CD8-positive, alpha-beta memory T cell (primary cell): ENCODE results near the gene GRIP1. TPM values are rescaled to one million over a fixed set of nuclear protein-coding genes. Genes with fewer than 3 reads are reported as not detected.
"Not testable (repeated sequence)": the region's sequence is repeated elsewhere in the genome, so short reads cannot be mapped to it uniquely, and the experiment has no call there.

Experiments
- CTCF ChIA-PET: fragments of 350-600 bp; sonication (Branson Sonifier 250); formaldehyde crosslinking; loops from one replicate; lab custom pipeline; 2021; ENCODE audit warnings: antibody characterized with exemption; lab: Charles Lee
- POLR2A ChIA-PET: fragments of 350-600 bp; sonication (Branson Sonifier 250); formaldehyde crosslinking; loops from one replicate; lab custom pipeline; 2021; ENCODE audit warnings: antibody characterized with exemption; lab: Charles Lee
- DNase-seq, 5 donors: peaks; one replicate each; pipeline versions ENCODE4 v3.0.0 to v3.0.0-alpha.2; 2020 to 2022; ENCODE audit warnings: mixed read lengths in 1 of 5
- H3K27ac ChIP-seq: one replicate; pipeline ENCODE4 v1.7.0; 2013; ENCODE audit warnings: low read depth, mild to moderate bottlenecking, low read length, moderate library complexity
- H3K27me3 ChIP-seq: 2 replicates; pipeline ENCODE4 v1.7.0; 2013; ENCODE audit warnings: low read length, mild to moderate bottlenecking; ENCODE audit not compliant: insufficient read depth, poor library complexity, severe bottlenecking
- H3K36me3 ChIP-seq: 2 replicates; pipeline ENCODE4 v1.7.0; 2013; ENCODE audit warnings: mild to moderate bottlenecking, low read length, moderate library complexity; ENCODE audit not compliant: insufficient read depth
- H3K4me1 ChIP-seq: 2 replicates; pipeline ENCODE4 v1.7.0; 2013; ENCODE audit warnings: mild to moderate bottlenecking, low read length, moderate library complexity; ENCODE audit not compliant: insufficient read depth
- H3K4me3 ChIP-seq: 2 replicates; pipeline ENCODE4 v1.7.0; 2013; ENCODE audit warnings: mild to moderate bottlenecking, low read length
- H3K9me3 ChIP-seq: 2 replicates; pipeline ENCODE4 v1.7.0; 2013; ENCODE audit warnings: mild to moderate bottlenecking, low read length
- H3K27ac Mint-ChIP-seq, 8 donors: one replicate each; pipeline ENCODE4 v1.8.0; 2020 to 2021; ENCODE audit warnings: mixed read lengths in 8 of 8, mild to moderate bottlenecking in 6 of 8, inconsistent platforms in 3 of 8, moderate library complexity in 3 of 8
- H3K27me3 Mint-ChIP-seq, 2 donors: one replicate each; pipeline ENCODE4 v1.8.0; 2020 to 2021; ENCODE audit warnings: mixed read lengths in 2 of 2, mild to moderate bottlenecking in 1 of 2, moderate library complexity in 1 of 2
- H3K36me3 Mint-ChIP-seq, 3 donors: one replicate each; pipeline ENCODE4 v1.8.0; 2020 to 2021; ENCODE audit warnings: mixed read lengths in 3 of 3, inconsistent platforms in 1 of 3, mild to moderate bottlenecking in 1 of 3
- H3K4me1 Mint-ChIP-seq, 3 donors: one replicate each; pipeline ENCODE4 v1.8.0; 2020 to 2021; ENCODE audit warnings: mixed read lengths in 3 of 3, inconsistent platforms in 1 of 3, mild to moderate bottlenecking in 1 of 3
- H3K4me3 Mint-ChIP-seq, 7 donors: one replicate each; pipeline ENCODE4 v1.8.0; 2020 to 2021; ENCODE audit warnings: mixed read lengths in 7 of 7, mild to moderate bottlenecking in 6 of 7, moderate library complexity in 4 of 7, inconsistent platforms in 2 of 7
- H3K9me3 Mint-ChIP-seq, 5 donors: one replicate each; pipeline ENCODE4 v1.8.0; 2020 to 2022; ENCODE audit warnings: mixed read lengths in 5 of 5, mild to moderate bottlenecking in 3 of 5, moderate library complexity in 2 of 5, inconsistent platforms in 1 of 5
- polyA plus RNA-seq: library from polyadenylated mRNA; unstranded; fragments of 300-500 nt; fragmentation: Illumina TruSeq; gene quantifications from one replicate; pipeline ENCODE4 v1.2.3, GENCODE V29; 2021
- total RNA-seq, 2 experiments: library from RNA; stranded (reverse); gene quantifications; one replicate each; pipeline ENCODE4 v1.2.3, GENCODE V29; 2021

Gene GRIP1
- total and polyA plus RNA-seq, 3 experiments from 2014 or later, result 0.31 to 1.5 (median 1.3) TPM

DNA sequence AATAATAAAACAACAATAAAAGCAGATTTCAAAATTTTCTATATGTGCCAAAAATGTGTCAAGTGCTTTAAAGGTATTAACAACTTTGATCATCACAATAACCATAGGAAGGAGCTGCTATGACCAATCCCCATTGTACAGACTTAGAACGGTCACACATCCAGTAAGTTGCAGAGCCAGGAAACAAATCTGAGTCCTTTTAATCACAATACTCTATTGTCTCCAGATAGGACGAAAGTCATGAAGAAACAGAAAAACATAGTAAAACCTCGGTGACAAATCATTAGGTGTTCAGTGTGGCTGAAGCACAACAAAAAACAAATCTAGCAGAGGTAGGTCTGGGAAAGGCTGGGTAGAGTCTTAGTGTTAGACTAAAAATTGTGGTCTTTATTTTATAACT, 178.8 kb downstream of the GRIP1 start:
- no peaks in the 10 kb centered on the region for H3K4me1 Mint-ChIP-seq
- CTCF ChIA-PET, result no interaction called here
- Histone ChIP-seq H3K4me3 (no peak overlapping the region), H3K4me1 (no peaks in the 10 kb centered on the region), H3K9me3 (no peaks in the 10 kb centered on the region), H3K27ac (no peak overlapping the region), H3K36me3 (no peaks in the 10 kb centered on the region), H3K27me3 (no peaks in the 10 kb centered on the region)
- no peak for DNase-seq
- no peaks in the 10 kb centered on the region for H3K9me3 Mint-ChIP-seq
- POLR2A ChIA-PET, result no interaction called here
- H3K27me3 Mint-ChIP-seq, result peaks cover 13 to 19% of the 10 kb centered on the region in 2 donors
- H3K4me3 Mint-ChIP-seq, result no peak overlapping the region
- no peaks in the 10 kb centered on the region for H3K36me3 Mint-ChIP-seq
- H3K27ac Mint-ChIP-seq, result no peak overlapping the region

DNA sequence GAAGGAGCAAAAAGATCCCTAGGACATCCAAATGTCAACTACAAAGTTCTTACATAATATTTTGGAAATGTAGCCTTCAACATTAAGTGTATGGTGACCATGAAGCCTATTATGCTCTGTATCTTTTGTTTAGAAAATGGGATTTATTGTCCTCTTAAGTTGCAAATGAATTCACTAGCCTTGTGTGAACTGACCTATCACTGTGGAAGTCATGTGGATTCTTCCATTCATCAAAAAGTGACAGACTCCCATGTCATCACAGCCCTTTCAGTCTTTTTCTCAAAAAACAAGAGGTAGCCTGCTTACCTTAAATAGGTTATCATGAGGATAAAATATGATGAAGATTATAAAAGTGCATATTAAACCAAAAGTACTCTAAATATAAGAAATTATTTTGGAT, 179.9 kb downstream of the GRIP1 start:
- POLR2A ChIA-PET, result no interaction called here
- Histone ChIP-seq H3K9me3 (no peaks in the 10 kb centered on the region), H3K36me3 (no peaks in the 10 kb centered on the region), H3K4me1 (no peaks in the 10 kb centered on the region), H3K27ac (no peak overlapping the region), H3K27me3 (no peaks in the 10 kb centered on the region), H3K4me3 (no peak overlapping the region)
- Mint-ChIP-seq H3K4me3 (no peak overlapping the region), H3K36me3 (no peaks in the 10 kb centered on the region), H3K4me1 (no peaks in the 10 kb centered on the region), H3K9me3 (no peaks in the 10 kb centered on the region), H3K27me3 (peaks cover 10 to 21% of the 10 kb centered on the region in 2 donors), H3K27ac (no peak overlapping the region)
- CTCF ChIA-PET, result no interaction called here
- DNase-seq, result no peak

DNA sequence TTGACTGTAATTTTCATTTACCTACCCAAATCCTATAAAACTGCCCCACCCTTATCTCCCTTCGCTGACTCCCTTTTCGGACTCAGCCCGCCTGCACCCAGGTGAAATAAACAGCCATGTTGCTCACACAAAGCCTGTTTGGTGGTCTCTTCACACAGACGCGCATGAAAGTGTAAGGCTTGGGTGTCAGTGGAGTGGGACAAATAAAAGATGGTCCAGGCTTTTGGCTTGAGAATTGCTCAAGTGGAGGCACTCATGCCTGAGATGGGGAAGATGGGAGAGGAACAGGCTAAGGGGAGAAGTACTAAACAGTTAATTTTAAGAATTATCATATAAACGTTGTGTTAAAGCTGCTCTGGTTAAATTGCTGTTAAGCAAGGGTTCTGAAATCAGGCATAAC, 180.8 kb downstream of the GRIP1 start:
- H3K4me3 Mint-ChIP-seq, H3K27ac ChIP-seq, POLR2A ChIA-PET, H3K4me3 ChIP-seq, DNase-seq, H3K9me3 Mint-ChIP-seq, H3K4me1 ChIP-seq, H3K27ac Mint-ChIP-seq, H3K9me3 ChIP-seq, H3K27me3 ChIP-seq, H3K4me1 Mint-ChIP-seq, H3K36me3 ChIP-seq, H3K36me3 Mint-ChIP-seq, CTCF ChIA-PET: not testable (repeated sequence)
- H3K27me3 Mint-ChIP-seq, result peaks cover 10 to 25% of the 10 kb centered on the region in 2 donors

DNA sequence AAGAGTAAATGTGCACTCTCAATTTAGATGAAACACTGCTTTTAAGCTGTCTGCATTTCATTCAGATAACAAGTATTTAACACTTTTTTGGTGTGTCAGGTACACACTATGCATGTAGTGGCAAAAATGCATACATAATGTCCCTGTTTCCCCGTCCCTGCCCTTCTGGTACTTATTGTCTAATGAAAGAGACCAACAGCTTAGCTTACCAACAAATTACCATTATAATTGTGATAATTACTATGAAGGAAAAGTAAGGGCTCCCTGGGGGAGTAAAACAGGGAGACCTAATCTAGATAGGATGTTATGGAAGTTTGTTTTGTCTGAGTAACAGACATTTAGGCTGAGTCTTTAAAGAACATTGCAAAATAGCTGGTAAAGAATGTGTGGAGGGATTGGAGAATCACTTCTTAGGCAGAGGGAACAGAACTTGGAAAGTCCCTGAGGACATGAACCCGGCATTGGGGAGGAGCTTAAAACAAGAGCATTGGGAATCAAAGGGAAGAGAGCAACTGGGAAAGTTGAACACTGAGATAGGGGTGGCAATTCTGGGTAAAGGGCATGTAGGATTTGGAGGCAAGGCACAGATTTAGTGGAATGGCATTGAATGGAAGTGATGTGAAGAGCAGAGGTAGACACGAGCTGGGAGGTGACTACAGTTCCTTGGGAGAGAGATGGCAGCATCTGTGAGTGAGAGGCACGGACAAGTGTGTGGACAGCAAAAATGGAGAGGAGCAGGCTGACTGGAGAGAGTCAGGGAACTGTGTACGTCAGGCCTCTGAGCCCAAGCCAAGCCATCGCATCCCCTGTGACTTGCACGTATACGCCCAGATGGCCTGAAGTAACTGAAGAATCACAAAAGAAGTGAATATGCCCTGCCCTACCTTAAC, 181.6 kb downstream of the GRIP1 start:
- CTCF ChIA-PET, result no interaction called here

DNA sequence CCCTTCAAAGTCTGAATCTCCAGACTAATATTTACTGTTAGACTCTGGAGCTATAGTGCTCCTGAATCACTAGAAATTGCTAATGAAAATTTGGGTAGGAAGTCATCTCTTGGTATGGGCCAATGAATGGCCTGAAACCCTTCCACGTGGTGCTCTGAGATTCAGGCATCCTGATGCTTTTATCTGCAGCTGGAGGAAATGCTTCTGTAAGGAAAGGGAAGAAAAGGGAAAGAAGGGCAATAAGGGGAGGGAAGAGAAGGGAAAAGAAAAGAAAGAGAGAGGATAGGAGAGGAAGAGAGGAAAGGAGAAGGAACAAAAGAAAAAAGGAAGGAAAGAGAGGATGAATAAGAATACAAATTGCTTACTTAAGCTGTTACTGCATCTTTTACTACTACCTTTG, 182.3 kb downstream of the GRIP1 start:
- ChIA-PET POLR2A (no interaction called here), CTCF (no interaction called here)
- Mint-ChIP-seq H3K4me1 (no peaks in the 10 kb centered on the region), H3K27me3 (peaks cover 5 to 25% of the 10 kb centered on the region in 2 donors), H3K36me3 (no peaks in the 10 kb centered on the region), H3K27ac (no peak overlapping the region), H3K9me3 (no peaks in the 10 kb centered on the region), H3K4me3 (no peak overlapping the region)
- Histone ChIP-seq H3K36me3 (no peaks in the 10 kb centered on the region), H3K9me3 (no peaks in the 10 kb centered on the region), H3K4me3 (no peak overlapping the region), H3K27me3 (no peaks in the 10 kb centered on the region), H3K4me1 (no peaks in the 10 kb centered on the region), H3K27ac (no peak overlapping the region)
- no peak for DNase-seq

More for the DNA sequence above, 181.6 kb downstream of the GRIP1 start:
- Histone ChIP-seq H3K9me3 (no peaks in the 10 kb centered on the region), H3K4me1 (no peaks in the 10 kb centered on the region), H3K36me3 (no peaks in the 10 kb centered on the region), H3K27me3 (no peaks in the 10 kb centered on the region), H3K27ac (no peak overlapping the region), H3K4me3 (no peak overlapping the region)
- no peaks in the 10 kb centered on the region for H3K9me3 Mint-ChIP-seq
- H3K4me1 Mint-ChIP-seq, result no peaks in the 10 kb centered on the region
- H3K36me3 Mint-ChIP-seq, result no peaks in the 10 kb centered on the region
- DNase-seq, result no peak
- no peak overlapping the region for H3K27ac Mint-ChIP-seq
- H3K4me3 Mint-ChIP-seq, result no peak overlapping the region
- H3K27me3 Mint-ChIP-seq, result peaks cover 5 to 25% of the 10 kb centered on the region in 2 donors
- POLR2A ChIA-PET, result no interaction called here

DNA sequence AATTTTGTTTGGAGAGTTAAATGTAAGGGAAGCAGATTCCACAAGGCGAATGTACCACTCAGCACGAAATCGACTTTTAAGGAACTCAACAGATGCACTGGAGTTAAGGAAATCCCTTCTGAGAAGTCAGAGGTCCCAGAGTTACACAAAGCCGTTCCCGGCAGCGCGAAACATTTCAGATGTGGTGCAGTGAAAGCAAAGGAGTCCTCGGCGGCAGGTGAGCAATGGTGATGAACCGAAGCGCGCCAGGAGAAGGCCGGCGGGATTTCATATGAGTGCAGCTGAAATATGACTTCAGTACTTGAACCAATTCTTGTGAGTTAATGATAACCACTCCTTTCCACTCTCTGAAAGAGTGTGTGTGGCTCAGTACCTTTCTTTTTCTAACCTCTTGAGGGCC, 183.2 kb downstream of the GRIP1 start:
- no peaks in the 10 kb centered on the region for H3K4me1 ChIP-seq
- H3K9me3 ChIP-seq, result no peaks in the 10 kb centered on the region
- no peaks in the 10 kb centered on the region for H3K36me3 ChIP-seq
- Mint-ChIP-seq H3K4me1 (no peaks in the 10 kb centered on the region), H3K4me3 (no peak overlapping the region), H3K27me3 (peaks cover 6 to 32% of the 10 kb centered on the region in 2 donors), H3K36me3 (no peaks in the 10 kb centered on the region), H3K9me3 (peaks cover 0 to 1% (median 0%) of the 10 kb centered on the region in 5 donors), H3K27ac (no peak overlapping the region)
- ChIA-PET POLR2A (no interaction called here), CTCF (no interaction called here)
- H3K4me3 ChIP-seq, result no peak overlapping the region
- no peak overlapping the region for H3K27ac ChIP-seq
- H3K27me3 ChIP-seq, result no peaks in the 10 kb centered on the region
- no peak for DNase-seq

DNA sequence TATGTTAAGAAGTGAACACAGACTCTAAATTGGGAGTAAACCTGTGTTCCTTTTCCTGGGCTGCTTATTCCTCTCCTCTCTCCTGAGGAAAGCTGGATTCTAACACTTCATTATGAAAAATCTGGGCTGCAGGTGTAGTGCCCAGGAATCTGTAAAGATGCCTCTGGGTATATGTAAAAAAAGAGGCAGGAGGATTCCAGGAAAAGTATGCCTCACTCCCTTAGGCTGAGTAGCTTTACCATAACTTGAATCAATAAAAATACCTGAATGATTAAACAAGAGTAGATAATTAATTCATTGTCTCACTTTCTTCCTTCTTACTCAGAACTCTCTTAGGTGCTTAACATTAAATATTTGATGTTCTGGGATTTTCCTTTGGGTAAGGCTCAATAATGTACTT, 185.1 kb downstream of the GRIP1 start:
- no peaks in the 10 kb centered on the region for H3K9me3 ChIP-seq
- H3K27ac ChIP-seq, result no peak overlapping the region
- no peaks in the 10 kb centered on the region for H3K36me3 ChIP-seq
- H3K4me1 ChIP-seq, result no peaks in the 10 kb centered on the region
- Mint-ChIP-seq H3K9me3 (peaks cover 0 to 2% (median 0%) of the 10 kb centered on the region in 5 donors), H3K36me3 (no peaks in the 10 kb centered on the region), H3K4me3 (no peak overlapping the region), H3K27me3 (peaks cover 7 to 34% of the 10 kb centered on the region in 2 donors), H3K4me1 (no peaks in the 10 kb centered on the region), H3K27ac (no peak overlapping the region)
- ChIA-PET CTCF (no interaction called here), POLR2A (no interaction called here)
- H3K27me3 ChIP-seq, result no peaks in the 10 kb centered on the region
- H3K4me3 ChIP-seq, result no peak overlapping the region
- DNase-seq, result no peak

DNA sequence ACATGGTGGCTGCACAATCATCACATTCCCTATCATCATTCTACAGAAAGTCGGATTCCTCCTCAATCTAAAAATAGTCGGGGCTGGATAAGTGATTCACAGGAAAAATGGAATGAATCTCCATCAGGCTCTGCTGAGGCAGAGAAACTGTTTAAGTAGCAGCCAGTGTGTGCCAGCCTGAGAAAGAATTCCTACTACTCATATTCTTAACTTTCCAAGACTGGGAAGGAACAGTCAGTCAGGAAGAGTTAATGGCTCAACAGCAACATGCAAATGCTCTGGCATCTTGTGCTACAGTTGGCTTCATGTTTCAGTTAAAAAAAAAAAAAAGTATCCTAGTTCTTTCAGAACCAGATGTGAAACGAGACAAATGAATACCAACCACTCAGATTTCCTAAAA, 187.0 kb downstream of the GRIP1 start:
- H3K27ac ChIP-seq, result no peak overlapping the region
- ChIA-PET POLR2A (no interaction called here), CTCF (no interaction called here)
- Mint-ChIP-seq H3K27ac (no peak overlapping the region), H3K9me3 (peaks cover 0 to 5% (median 0%) of the 10 kb centered on the region in 5 donors), H3K27me3 (peaks cover 3 to 30% of the 10 kb centered on the region in 2 donors), H3K36me3 (no peaks in the 10 kb centered on the region), H3K4me1 (no peaks in the 10 kb centered on the region), H3K4me3 (no peak overlapping the region)
- no peak overlapping the region for H3K4me3 ChIP-seq
- H3K27me3 ChIP-seq, result no peaks in the 10 kb centered on the region
- no peaks in the 10 kb centered on the region for H3K9me3 ChIP-seq
- H3K36me3 ChIP-seq, result no peaks in the 10 kb centered on the region
- DNase-seq, result no peak
- H3K4me1 ChIP-seq, result no peaks in the 10 kb centered on the region
